GM12878 (cell line): ENCODE measurements around the gene NIPAL4. TPM values are rescaled to one million over a fixed set of nuclear protein-coding genes. Genes with fewer than 3 reads are reported as not detected.

ENCODE experiments used
- ATAC-seq: fragments of 200-7000 bp; cut with Tn5 transposase; 3 replicates; pipeline ENCODE4 v1.9.1; 2020; ENCODE audit warnings: mild to moderate bottlenecking, moderate library complexity
- BruUV-seq: library from RNA; stranded (reverse); fragments of 400-500 nt; replicated peaks from 2 replicates; lab custom pipeline; 2021; lab: Mats Ljungman, UMichigan
- CTCF ChIA-PET: fragments of 300-600 bp; sonication (Branson Sonifier 250); formaldehyde crosslinking; extraction: SDS; loops from one replicate; lab custom pipeline; 2021; ENCODE audit warnings: inconsistent platforms; lab: Yijun Ruan, JAX
- POLR2A ChIA-PET: fragments of 350-600 bp; formaldehyde crosslinking; extraction: SDS; loops from one replicate; lab custom pipeline; 2021; ENCODE audit warnings: inconsistent platforms; lab: Charles Lee
- RAD21 ChIA-PET: fragments of 300-600 bp; sonication (Branson Sonifier 250); formaldehyde crosslinking; loops from one replicate; lab custom pipeline; 2023; ENCODE audit warnings: antibody characterized with exemption; ENCODE audit not compliant: unreplicated experiment; lab: Charles Lee
- SMC1A ChIA-PET: fragments of 300-600 bp; sonication (Branson Sonifier 250); formaldehyde crosslinking; loops from one replicate; lab custom pipeline; 2023; ENCODE audit not compliant: unreplicated experiment, uncharacterized antibody; lab: Charles Lee
- DNase-seq: peaks from one replicate; pipeline ENCODE4 v3.0.0-alpha.2; 2011; ENCODE audit warnings: low read depth, low spot score
- FAIRE-seq: peaks from 3 replicates; lab custom pipeline; 2011; peaks lifted over from hg19 to GRCh38; lab: Jason Lieb, UNC
- H2AFZ ChIP-seq: 2 replicates; pipeline ENCODE4 v1.6.0; 2011; ENCODE audit warnings: low read depth, low read length, control low read depth; ENCODE audit not compliant: control insufficient read depth
- H3K27ac ChIP-seq: 2 replicates; pipeline ENCODE4 v1.5.1; 2011; ENCODE audit warnings: control low read depth; ENCODE audit not compliant: control insufficient read depth, insufficient read depth
- H3K27me3 ChIP-seq, 2 experiments: replicated peaks in 1 of 2; 2 replicates each; pipeline versions ENCODE4 v1.6.0 to v1.6.1; 2011; ENCODE audit warnings: low read length in 1 of 2; ENCODE audit not compliant: control insufficient read depth in 2 of 2, insufficient read depth in 2 of 2
- H3K36me3 ChIP-seq, 2 experiments: 2 replicates each; pipeline ENCODE4 v1.5.1; 2011; ENCODE audit warnings: low read length in 1 of 2; ENCODE audit not compliant: control insufficient read depth in 2 of 2, insufficient read depth in 2 of 2
- H3K4me1 ChIP-seq: 2 replicates; pipeline ENCODE4 v1.6.1; 2011; ENCODE audit warnings: mild to moderate bottlenecking, low read length, moderate library complexity, mixed read lengths; ENCODE audit not compliant: control insufficient read depth, insufficient read depth
- H3K4me2 ChIP-seq: 2 replicates; pipeline ENCODE4 v1.6.0; 2011; ENCODE audit warnings: control low read depth; ENCODE audit not compliant: control insufficient read depth, insufficient read depth
- H3K4me3 ChIP-seq: fragments of 200-600 bp; sonication (generic); 2 replicates; pipeline ENCODE4 v1.5.1; 2016
- H3K79me2 ChIP-seq: 2 replicates; pipeline ENCODE4 v1.6.0; 2011; ENCODE audit warnings: low read length; ENCODE audit not compliant: control insufficient read depth, insufficient read depth
- H3K9ac ChIP-seq: 2 replicates; pipeline ENCODE4 v1.8.0; 2011; ENCODE audit warnings: low read length, control low read depth, mixed read lengths; ENCODE audit not compliant: control insufficient read depth, insufficient read depth
- H3K9me3 ChIP-seq: replicated peaks from 3 replicates; pipeline ENCODE4 v1.5.1; 2011; ENCODE audit warnings: mild to moderate bottlenecking, low read length; ENCODE audit not compliant: control insufficient read depth, insufficient read depth
- H4K20me1 ChIP-seq: 2 replicates; pipeline ENCODE4 v1.6.0; 2011; ENCODE audit not compliant: control insufficient read depth, insufficient read depth
- BCLAF1 ChIP-seq: fragments of 450-650 bp; IDR thresholded peaks from 2 replicates; pipeline ENCODE4 v1.6.1; 2017; ENCODE audit warnings: antibody characterized with exemption, mild to moderate bottlenecking, moderate library complexity
- ELK1 ChIP-seq: IDR thresholded peaks from 2 replicates; pipeline ENCODE4 v1.6.1; 2012; ENCODE audit warnings: low read depth, low read length, improper control_type of control experiment
- HSF1 ChIP-seq: fragments of 150-350 bp; IDR thresholded peaks from 2 replicates; pipeline ENCODE4 v1.6.1; 2014; ENCODE audit warnings: mild to moderate bottlenecking, low read depth, low read length
- JUND ChIP-seq: IDR thresholded peaks from 2 replicates; pipeline ENCODE4 v1.6.1; 2012; ENCODE audit warnings: low read depth, mild to moderate bottlenecking, low read length, improper control_type of control experiment, moderate library complexity
- NBN ChIP-seq: fragments of 450-650 bp; IDR thresholded peaks from 2 replicates; pipeline ENCODE4 v1.6.1; 2016
- NFYA ChIP-seq: IDR thresholded peaks from 2 replicates; pipeline ENCODE4 v1.6.1; 2011; ENCODE audit warnings: low read depth, mild to moderate bottlenecking, low read length, improper control_type of control experiment, borderline replicate concordance
- NR2C1 ChIP-seq: fragments of 450-650 bp; IDR thresholded peaks from 2 replicates; pipeline ENCODE4 v1.6.1; 2017; ENCODE audit warnings: antibody characterized with exemption, mild to moderate bottlenecking, moderate library complexity
- NR2C2 ChIP-seq: IDR thresholded peaks from 2 replicates; pipeline ENCODE4 v1.6.1; 2011; ENCODE audit warnings: borderline replicate concordance, low read depth; ENCODE audit not compliant: control insufficient read depth, insufficient read length
- PAX5 ChIP-seq: IDR thresholded peaks from 2 replicates; pipeline ENCODE4 v1.6.1; 2011; ENCODE audit warnings: low read depth, low read length, borderline replicate concordance
- PBX3 ChIP-seq: IDR thresholded peaks from 2 replicates; pipeline ENCODE4 v1.6.1; 2011; ENCODE audit warnings: mild to moderate bottlenecking, low read depth, low read length, moderate library complexity; ENCODE audit not compliant: insufficient replicate concordance
- POLR2AphosphoS2 ChIP-seq: IDR thresholded peaks from 2 replicates; pipeline ENCODE4 v1.6.1; 2011; ENCODE audit warnings: low read depth, mild to moderate bottlenecking, low read length, improper control_type of control experiment, moderate library complexity
- SPI1 ChIP-seq: IDR thresholded peaks from 2 replicates; pipeline ENCODE4 v1.6.1; 2011; ENCODE audit warnings: low read depth, mild to moderate bottlenecking, low read length, moderate library complexity, borderline replicate concordance; ENCODE audit not compliant: insufficient read depth
- TCF12 ChIP-seq: IDR thresholded peaks from 2 replicates; pipeline ENCODE4 v1.6.1; 2011; ENCODE audit warnings: low read depth, mild to moderate bottlenecking, low read length
- USF2 ChIP-seq: IDR thresholded peaks from 2 replicates; pipeline ENCODE4 v1.6.1; 2011; ENCODE audit warnings: low read depth, low read length, improper control_type of control experiment, borderline replicate concordance
- ZNF207 ChIP-seq: fragments of 450-650 bp; IDR thresholded peaks from 2 replicates; pipeline ENCODE4 v1.6.1; 2014; ENCODE audit warnings: antibody characterized with exemption, mild to moderate bottlenecking, borderline replicate concordance
- ZNF274 ChIP-seq: IDR thresholded peaks from one replicate; pipeline ENCODE4 v1.8.0; 2011; ENCODE audit not compliant: insufficient read length, insufficient read depth
- WGBS: methylation state at CpG from one replicate; pipeline ENCODE4 v1.1.6; 2016; ENCODE audit warnings: low lambda C conversion rate; ENCODE audit not compliant: insufficient replicate concordance, insufficient coverage; ENCODE audit errors: missing lambda C conversion rate; 5-methylcytosine and 5-hydroxymethylcytosine counted together
- in situ Hi-C: fragments of 300-500 bp; cut with MboI; formaldehyde crosslinking; loops from 9 replicates; pipeline ENCODE4 v1.14.3; 2018; ENCODE audit warnings: mixed read lengths
- intact Hi-C: fragments of 100-400 bp; cut with micrococcal nuclease; formaldehyde crosslinking; loops from one replicate; pipeline ENCODE4 v1.14.2; 2022; ENCODE audit not compliant: unreplicated experiment
- polyA plus RNA-seq, 11 experiments: library from polyadenylated mRNA; depleted of rRNA in 4 of 11; unstranded in 6 of 11; stranded (reverse) in 5 of 11; fragments of >200 nt; fragmentation: Nextera tagmentation in 4 of 11; fragmentation: Illumina TruSeq in 1 of 11; extraction: Ambion mirVana in 4 of 11; extraction: Trizol in 1 of 11; gene quantifications; 1 replicate in 1 of 11; 2 replicates in 10 of 11; pipeline versions ENCODE4 v1.2.1 to v1.2.3, GENCODE V29; 2011 to 2016; ENCODE audit warnings: inconsistent platforms in 2 of 11, missing spikeins in 2 of 11, low read depth in 1 of 11
- total RNA-seq, 4 experiments: library from RNA; depleted of rRNA in 3 of 4; stranded (reverse); fragments of >200 nt in 3 of 4; fragmentation: Illumina TruSeq in 1 of 4; extraction: Trizol in 1 of 4; gene quantifications; 2 replicates each; pipeline versions ENCODE4 v1.2.1 to v1.2.3, GENCODE V29; 2013 to 2021

NIPAL4 gene
- total and polyA plus RNA-seq, 10 of the 15 experiments (the other 5 are each of a cell fraction or from before 2014, with no cell fraction given): 0.11 to 15.5 (median 5.9) TPM

- TF ChIP-seq PBX3 (no peak), NBN (no peak), PAX5 (no peak)
These were observed 21.3 kb downstream of the NIPAL4 start (continued) for GRCh38 chr5:157481265-157481664.

- H3K27ac ChIP-seq: no peak overlapping the region
- intact Hi-C loops (no loop called here), in situ Hi-C loops (no loop called here)
- peaks cover 12 to 24% of the 10 kb centered on the region in 2 experiments; a peak in 3 of 4 replicates for H3K36me3 ChIP-seq
- POLR2A ChIA-PET: no interaction called here
- RAD21 ChIA-PET: no interaction called here
- no peaks in the 10 kb centered on the region for H3K79me2 ChIP-seq
- ATAC-seq (no peak), FAIRE-seq (no peak), DNase-seq (no peak)
- no peaks in the 10 kb centered on the region for H3K9me3 ChIP-seq
- 88% methylated on average over 7 of the region's 7 CpGs for WGBS
- H3K27me3 ChIP-seq: no peaks in the 10 kb centered on the region
- H3K4me2 ChIP-seq: no peak overlapping the region
- no peak overlapping the region for H2AFZ ChIP-seq
- SMC1A ChIA-PET: interaction anchor here (1.0 kb wide), 1 partner anchor 38 kb away, joined by 3 read pairs; no protein-coding TSS in a partner anchor
- H4K20me1 ChIP-seq: no peaks in the 10 kb centered on the region
- peaks cover 13% of the 10 kb centered on the region for H3K4me1 ChIP-seq
- no peak overlapping the region for H3K9ac ChIP-seq
- H3K4me3 ChIP-seq: no peak overlapping the region
- no TSS peak for BruUV-seq
- CTCF ChIA-PET: interaction anchor here (1.2 to 2.9 kb wide), 4 partner anchors 10 to 261 kb away, joined by 5 to 12 read pairs (median 8); partner anchors contain the start of gene LSM11
- TF ChIP-seq JUND (no peak), SPI1 (no peak), TCF12 (no peak), USF2 (no peak), HSF1 (no peak), BCLAF1 (no peak), ZNF274 (no peak), POLR2AphosphoS2 (no peak), ZNF207 (no peak), NR2C1 (no peak), ELK1 (no peak), NR2C2 (no peak), NFYA (no peak)
These were observed 21.7 kb downstream of the NIPAL4 start for GRCh38 chr5:157481666-157482065.
